A673 (cell line): ENCODE data around the gene IGLON5. TPM values are rescaled to one million over a fixed set of nuclear protein-coding genes. Genes with fewer than 3 reads are reported as not detected.

Experiments used
- BruUV-seq: library from RNA; stranded (reverse); fragments of 400-500 nt; replicated peaks from 2 replicates; lab custom pipeline; 2021; lab: Mats Ljungman, UMichigan
- CTCF ChIA-PET: fragments of 300-600 bp; sonication (Branson Sonifier 250); formaldehyde crosslinking; loops from one replicate; lab custom pipeline; 2022; ENCODE audit warnings: antibody characterized with exemption; lab: Charles Lee
- POLR2A ChIA-PET: fragments of 300-600 bp; sonication (Branson Sonifier 250); formaldehyde crosslinking; loops from one replicate; lab custom pipeline; 2022; ENCODE audit warnings: antibody characterized with exemption; ENCODE audit not compliant: low non-redundant PET; lab: Charles Lee
- DNase-seq: peaks from one replicate; pipeline ENCODE4 v3.0.0-alpha.2; 2015; ENCODE audit warnings: low spot score
- H3K27ac ChIP-seq: fragments of 200-600 bp; sonication (generic); 2 replicates; pipeline ENCODE4 v1.5.1; 2016; ENCODE audit warnings: mixed run types, low read depth, mild to moderate bottlenecking, mixed read lengths, antibody characterized with exemption, low read length; ENCODE audit not compliant: poor library complexity, severe bottlenecking
- H3K27me3 ChIP-seq: fragments of 200-600 bp; sonication (generic); replicated peaks from 2 replicates; pipeline ENCODE4 v1.6.1; 2017; ENCODE audit warnings: mixed run types, low read depth, mild to moderate bottlenecking, mixed read lengths, antibody characterized with exemption, low read length; ENCODE audit not compliant: insufficient read depth, poor library complexity
- H3K36me3 ChIP-seq: fragments of 200-600 bp; sonication (generic); 2 replicates; pipeline ENCODE4 v1.6.1; 2016; ENCODE audit warnings: mixed run types, mild to moderate bottlenecking, mixed read lengths, antibody characterized with exemption, low read length; ENCODE audit not compliant: insufficient read depth, poor library complexity, severe bottlenecking
- H3K4me1 ChIP-seq: fragments of 200-600 bp; sonication (generic); 2 replicates; pipeline ENCODE4 v1.6.1; 2017; ENCODE audit warnings: mixed run types, mild to moderate bottlenecking, mixed read lengths, antibody characterized with exemption, low read length; ENCODE audit not compliant: insufficient read depth, poor library complexity, severe bottlenecking
- H3K4me3 ChIP-seq: fragments of 200-600 bp; sonication (generic); 2 replicates; pipeline ENCODE4 v1.5.1; 2016; ENCODE audit warnings: low read depth, mixed run types, mild to moderate bottlenecking, mixed read lengths, low read length; ENCODE audit not compliant: poor library complexity, severe bottlenecking
- H3K9me3 ChIP-seq: fragments of 200-600 bp; sonication (generic); 2 replicates; pipeline ENCODE4 v1.6.1; 2016; ENCODE audit warnings: mixed run types, low read depth, mild to moderate bottlenecking, mixed read lengths, antibody characterized with exemption, low read length; ENCODE audit not compliant: poor library complexity, severe bottlenecking
- CTCF ChIP-seq: fragments of 300-800, 200-600 bp; sonication (generic); conservative IDR thresholded peaks from 2 replicates; pipeline ENCODE4 v1.5.1; 2017; ENCODE audit warnings: low read depth, mild to moderate bottlenecking, antibody characterized with exemption, low read length, moderate library complexity, mixed read lengths
- EZH2 ChIP-seq: fragments of 200-600 bp; sonication (generic); IDR thresholded peaks from 2 replicates; pipeline ENCODE4 v1.6.1; 2017; ENCODE audit warnings: borderline replicate concordance, low read depth, mild to moderate bottlenecking, mixed read lengths, antibody characterized with exemption, low read length; ENCODE audit not compliant: poor library complexity, severe bottlenecking
- intact Hi-C: fragments of 100-400 bp; cut with micrococcal nuclease; formaldehyde crosslinking; loops from one replicate; pipeline ENCODE4 v1.10.0; 2022; ENCODE audit not compliant: unreplicated experiment
- total RNA-seq: library from RNA; stranded (reverse); gene quantifications from 2 replicates; pipeline ENCODE4 v1.2.3, GENCODE V29; 2021

IGLON5 gene
- total RNA-seq, 1 experiment from 2014 or later: 0.39 TPM

- H3K4me1 ChIP-seq: no peaks in the 10 kb centered on the region
- no peaks in the 10 kb centered on the region for H3K36me3 ChIP-seq
- DNase-seq: no peak
- no peak overlapping the region for H3K4me3 ChIP-seq
- no TSS peak for BruUV-seq
- H3K27ac ChIP-seq: no peak overlapping the region
- H3K27me3 ChIP-seq: no peaks in the 10 kb centered on the region
- TF ChIP-seq CTCF: no peak
- TF ChIP-seq EZH2: no peak
- ChIA-PET CTCF (no interaction called here), POLR2A (no interaction called here)
- intact Hi-C loops: no loop called here
- H3K9me3 ChIP-seq: no peaks in the 10 kb centered on the region
Measured at GRCh38 chr19:51297406-51297805, 14.0 kb upstream of the IGLON5 start.

DNA sequence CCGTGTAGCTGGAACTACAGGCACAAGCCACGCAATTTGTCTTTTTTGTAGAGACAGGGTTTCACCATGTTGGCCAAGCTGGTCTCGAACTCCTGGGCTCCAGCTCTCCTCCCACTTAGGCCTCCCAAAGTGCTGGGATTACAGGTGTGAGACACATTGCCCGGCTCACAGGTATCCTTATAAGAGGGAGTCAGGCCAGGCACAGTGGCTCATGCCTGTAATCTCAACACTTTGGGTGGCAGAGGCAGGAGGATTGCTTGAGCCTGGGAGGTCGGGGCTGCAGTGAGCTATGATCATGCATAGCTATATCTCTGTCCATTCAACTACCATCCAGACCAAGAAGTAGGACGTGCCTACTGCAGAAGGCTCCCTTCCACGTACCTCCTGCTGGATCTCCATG, 10.2 kb upstream of the IGLON5 start:
- Histone ChIP-seq H3K4me1 (no peaks in the 10 kb centered on the region), H3K4me3 (no peak overlapping the region), H3K9me3 (no peaks in the 10 kb centered on the region), H3K36me3 (no peaks in the 10 kb centered on the region), H3K27me3 (no peaks in the 10 kb centered on the region), H3K27ac (no peak overlapping the region)
- DNase-seq: no peak
- POLR2A ChIA-PET: no interaction called here
- CTCF ChIA-PET: no interaction called here
- TF ChIP-seq CTCF: no peak
- TF ChIP-seq EZH2: no peak
- intact Hi-C loops: no loop called here
- BruUV-seq: no TSS peak

GRCh38 chr19:51305479-51305878, 6.0 kb upstream of the IGLON5 start:
- Histone ChIP-seq H3K4me1 (no peaks in the 10 kb centered on the region), H3K27me3 (peaks cover 5% of the 10 kb centered on the region), H3K36me3 (no peaks in the 10 kb centered on the region), H3K27ac (no peak overlapping the region), H3K9me3 (no peaks in the 10 kb centered on the region), H3K4me3 (no peak overlapping the region)
- intact Hi-C loops: no loop called here
- DNase-seq: no peak
- BruUV-seq: no TSS peak
- TF ChIP-seq CTCF (no peak), EZH2 (no peak)
- ChIA-PET CTCF (no interaction called here), POLR2A (no interaction called here)

- Histone ChIP-seq H3K36me3 (no peaks in the 10 kb centered on the region), H3K27me3 (no peaks in the 10 kb centered on the region), H3K27ac (no peak overlapping the region), H3K9me3 (no peaks in the 10 kb centered on the region), H3K4me1 (no peaks in the 10 kb centered on the region), H3K4me3 (no peak overlapping the region)
- no peak for DNase-seq
- BruUV-seq: no TSS peak
- intact Hi-C loops: no loop called here
- POLR2A ChIA-PET: no interaction called here
- TF ChIP-seq CTCF (no peak), EZH2 (no peak)
- CTCF ChIA-PET: no interaction called here
Measured at GRCh38 chr19:51316688-51317087, 5.2 kb downstream of the IGLON5 start.
